ENCODE data around the gene ANKS1B.

GRCh38 chr12:99097171-99097570, 887.6 kb downstream of the ANKS1B start:
- TF ChIP-seq CTCF (IDR thresholded peaks at IDR 0.05) = no peak
- TF ChIP-seq POLR2A (IDR thresholded peaks at IDR 0.05) = no peak

All from thyroid gland (tissue), 4 donors.